Dendritic cell treated with granulocyte-macrophage colony-stimulating factor and Interleukin-4, amounts not matched to agents 40 ng/mL and 50 ng/mL, for 4 days (primary cell): ENCODE measurements around the gene ZNF415.

Experiments used
- H3K27ac Mint-ChIP-seq: one replicate; pipeline ENCODE4 v1.8.0; 2022; ENCODE audit warnings: mild to moderate bottlenecking, mixed read lengths
- H3K27me3 Mint-ChIP-seq: one replicate; pipeline ENCODE4 v1.8.0; 2022; ENCODE audit warnings: mild to moderate bottlenecking, mixed read lengths
- H3K36me3 Mint-ChIP-seq: one replicate; pipeline ENCODE4 v1.8.0; 2022; ENCODE audit warnings: low read depth, mixed read lengths
- H3K4me1 Mint-ChIP-seq: one replicate; pipeline ENCODE4 v1.8.0; 2022; ENCODE audit warnings: low read depth, mixed read lengths
- H3K4me3 Mint-ChIP-seq: one replicate; pipeline ENCODE4 v1.8.0; 2022; ENCODE audit warnings: mild to moderate bottlenecking, moderate library complexity, mixed read lengths
- H3K9me3 Mint-ChIP-seq: one replicate; pipeline ENCODE4 v1.8.0; 2022; ENCODE audit warnings: mixed read lengths
- intact Hi-C: fragments of 100-400 bp; cut with micrococcal nuclease; formaldehyde crosslinking; loops from one replicate; pipeline ENCODE4 v1.15.0; 2022

ZNF415 gene

GRCh38 chr19:53057904-53058580, 74.7 kb downstream of the ZNF415 start:
- intact Hi-C loops = no loop called here
- no peak overlapping the region for H3K27ac Mint-ChIP-seq
- peaks cover 7% of the 10 kb centered on the region for H3K36me3 Mint-ChIP-seq
- H3K27me3 Mint-ChIP-seq = peaks cover 18% of the 10 kb centered on the region
- no peak overlapping the region for H3K4me3 Mint-ChIP-seq
- peaks cover 86% of the 10 kb centered on the region for H3K9me3 Mint-ChIP-seq
- H3K4me1 Mint-ChIP-seq = peaks cover 5% of the 10 kb centered on the region
